OCI-LY1 (cell line): Measurements from ENCODE around the gene CACNG3.

Experiments used
- EZH2 ChIP-seq: fragments of 200-600 bp; sonication (generic), shearing (Covaris generic); IDR thresholded peaks from 2 replicates; pipeline ENCODE4 v1.8.0; 2017; ENCODE audit warnings: borderline replicate concordance, mixed run types, mild to moderate bottlenecking, antibody characterized with exemption, low read length, moderate library complexity, mixed read lengths
- TF ChIP-seq, protein P1 (sequence below): fragments of 200-600 bp; sonication (generic), shearing (Covaris generic); IDR thresholded peaks from 2 replicates; pipeline ENCODE4 v1.5.1; 2017; ENCODE audit warnings: mild to moderate bottlenecking, antibody characterized with exemption, low read length, moderate library complexity, mixed read lengths

DNA sequence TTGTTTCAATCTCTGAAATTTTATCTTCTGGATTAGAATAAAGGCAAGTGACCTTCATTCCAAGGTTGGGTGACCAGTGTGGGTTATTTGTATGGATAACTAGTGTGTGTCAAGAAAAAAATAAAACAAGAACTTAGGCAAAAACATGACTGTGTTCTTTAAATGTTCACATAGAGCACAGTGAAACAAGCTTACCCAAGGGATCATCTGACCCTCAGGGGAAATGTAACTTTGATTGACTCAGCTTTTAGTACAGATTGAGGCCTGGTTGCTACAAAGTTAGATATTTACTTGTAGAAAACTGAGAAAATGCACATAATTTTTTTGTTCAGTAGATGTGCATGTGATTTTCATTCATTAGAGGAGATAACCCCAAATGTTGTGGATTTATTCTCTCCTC lies 6.7 kb downstream of the CACNG3 start:
- TF ChIP-seq, protein P1, sequence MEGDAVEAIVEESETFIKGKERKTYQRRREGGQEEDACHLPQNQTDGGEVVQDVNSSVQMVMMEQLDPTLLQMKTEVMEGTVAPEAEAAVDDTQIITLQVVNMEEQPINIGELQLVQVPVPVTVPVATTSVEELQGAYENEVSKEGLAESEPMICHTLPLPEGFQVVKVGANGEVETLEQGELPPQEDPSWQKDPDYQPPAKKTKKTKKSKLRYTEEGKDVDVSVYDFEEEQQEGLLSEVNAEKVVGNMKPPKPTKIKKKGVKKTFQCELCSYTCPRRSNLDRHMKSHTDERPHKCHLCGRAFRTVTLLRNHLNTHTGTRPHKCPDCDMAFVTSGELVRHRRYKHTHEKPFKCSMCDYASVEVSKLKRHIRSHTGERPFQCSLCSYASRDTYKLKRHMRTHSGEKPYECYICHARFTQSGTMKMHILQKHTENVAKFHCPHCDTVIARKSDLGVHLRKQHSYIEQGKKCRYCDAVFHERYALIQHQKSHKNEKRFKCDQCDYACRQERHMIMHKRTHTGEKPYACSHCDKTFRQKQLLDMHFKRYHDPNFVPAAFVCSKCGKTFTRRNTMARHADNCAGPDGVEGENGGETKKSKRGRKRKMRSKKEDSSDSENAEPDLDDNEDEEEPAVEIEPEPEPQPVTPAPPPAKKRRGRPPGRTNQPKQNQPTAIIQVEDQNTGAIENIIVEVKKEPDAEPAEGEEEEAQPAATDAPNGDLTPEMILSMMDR, result no peak
- TF ChIP-seq EZH2, result no peak
